Measurements from ENCODE around the gene SMAD9.

SMAD9 gene

GRCh38 chr13:36912369-36912768 is 7.7 kb downstream of the SMAD9 start:
- no peak for DNase-seq (ENCODE audit: low read depth, low spot score)

GRCh38 chr13:36910545-36910944 is 9.5 kb downstream of the SMAD9 start:
- DNase-seq (ENCODE audit: low read depth, low spot score), result peak; percentile 19

GRCh38 chr13:36907821-36908220 is 12.2 kb downstream of the SMAD9 start:
- no peak for DNase-seq (ENCODE audit: low read depth, low spot score)

GRCh38 chr13:36907266-36907665 is 12.8 kb downstream of the SMAD9 start:
- DNase-seq (ENCODE audit: low read depth, low spot score), result no peak

GRCh38 chr13:36905944-36906343 is 14.1 kb downstream of the SMAD9 start:
- no peak for DNase-seq (ENCODE audit: low read depth, low spot score)

- no peak for DNase-seq (ENCODE audit: low read depth, low spot score)
Measured at GRCh38 chr13:36903925-36904595, 16.0 kb downstream of the SMAD9 start.

GRCh38 chr13:36897054-36897616 is 22.9 kb downstream of the SMAD9 start:
- no peak for DNase-seq (ENCODE audit: low read depth, low spot score)

- DNase-seq (ENCODE audit: low read depth, low spot score), result peak; percentile 17
Measured at GRCh38 chr13:36891752-36892151, 28.3 kb downstream of the SMAD9 start.

GRCh38 chr13:36888645-36889044 is 31.4 kb downstream of the SMAD9 start:
- peak; percentile 44 for DNase-seq (ENCODE audit: low read depth, low spot score)

- peak; percentile 11 for DNase-seq (ENCODE audit: low read depth, low spot score)
Measured at GRCh38 chr13:36887758-36888521, 32.1 kb downstream of the SMAD9 start.

- no peak for DNase-seq (ENCODE audit: low read depth, low spot score)
Measured at GRCh38 chr13:36885901-36886300, 34.1 kb downstream of the SMAD9 start.

GRCh38 chr13:36884235-36884634 is 35.8 kb downstream of the SMAD9 start:
- peak; percentile 12 for DNase-seq (ENCODE audit: low read depth, low spot score)

GRCh38 chr13:36883824-36884223 is 36.2 kb downstream of the SMAD9 start:
- no peak for DNase-seq (ENCODE audit: low read depth, low spot score)

GRCh38 chr13:36883392-36883791 is 36.6 kb downstream of the SMAD9 start:
- DNase-seq (ENCODE audit: low read depth, low spot score), result peak; percentile 20

GRCh38 chr13:36882829-36883390 is 37.1 kb downstream of the SMAD9 start:
- no peak for DNase-seq (ENCODE audit: low read depth, low spot score)

- DNase-seq (ENCODE audit: low read depth, low spot score), result peak; percentile 14
Measured at GRCh38 chr13:36880961-36881360, 39.1 kb downstream of the SMAD9 start.

GRCh38 chr13:36879218-36879938 is 40.7 kb downstream of the SMAD9 start:
- no peak for DNase-seq (ENCODE audit: low read depth, low spot score)

- no peak for DNase-seq (ENCODE audit: low read depth, low spot score)
Measured at GRCh38 chr13:36875961-36876360, 44.1 kb downstream of the SMAD9 start.

- no peak for DNase-seq (ENCODE audit: low read depth, low spot score)
Measured at GRCh38 chr13:36875431-36875830, 44.6 kb downstream of the SMAD9 start.

GRCh38 chr13:36872621-36873020 is 47.4 kb downstream of the SMAD9 start:
- no peak for DNase-seq (ENCODE audit: low read depth, low spot score)

GRCh38 chr13:36870050-36870692 is 49.9 kb downstream of the SMAD9 start:
- no peak for DNase-seq (ENCODE audit: low read depth, low spot score)
